Measurements from ENCODE around the gene PLA2G2C.

- TF ChIP-seq, protein P1, sequence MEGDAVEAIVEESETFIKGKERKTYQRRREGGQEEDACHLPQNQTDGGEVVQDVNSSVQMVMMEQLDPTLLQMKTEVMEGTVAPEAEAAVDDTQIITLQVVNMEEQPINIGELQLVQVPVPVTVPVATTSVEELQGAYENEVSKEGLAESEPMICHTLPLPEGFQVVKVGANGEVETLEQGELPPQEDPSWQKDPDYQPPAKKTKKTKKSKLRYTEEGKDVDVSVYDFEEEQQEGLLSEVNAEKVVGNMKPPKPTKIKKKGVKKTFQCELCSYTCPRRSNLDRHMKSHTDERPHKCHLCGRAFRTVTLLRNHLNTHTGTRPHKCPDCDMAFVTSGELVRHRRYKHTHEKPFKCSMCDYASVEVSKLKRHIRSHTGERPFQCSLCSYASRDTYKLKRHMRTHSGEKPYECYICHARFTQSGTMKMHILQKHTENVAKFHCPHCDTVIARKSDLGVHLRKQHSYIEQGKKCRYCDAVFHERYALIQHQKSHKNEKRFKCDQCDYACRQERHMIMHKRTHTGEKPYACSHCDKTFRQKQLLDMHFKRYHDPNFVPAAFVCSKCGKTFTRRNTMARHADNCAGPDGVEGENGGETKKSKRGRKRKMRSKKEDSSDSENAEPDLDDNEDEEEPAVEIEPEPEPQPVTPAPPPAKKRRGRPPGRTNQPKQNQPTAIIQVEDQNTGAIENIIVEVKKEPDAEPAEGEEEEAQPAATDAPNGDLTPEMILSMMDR (CRISPR knock-in tag; IDR thresholded peaks at IDR 0.05) = no peak
- TF ChIP-seq CREB1 (IDR thresholded peaks at IDR 0.05) (no peak), CREB1 (CRISPR knock-in tag; IDR thresholded peaks at IDR 0.05) (no peak), ZSCAN31 (CRISPR knock-in tag; IDR thresholded peaks at IDR 0.05; ENCODE audit: low read depth) (no peak), BCLAF1 (IDR thresholded peaks at IDR 0.05) (no peak), ZNF24 (IDR thresholded peaks at IDR 0.05) (no peak), ZNF17 (CRISPR knock-in tag; IDR thresholded peaks at IDR 0.05) (no peak), NFYB (CRISPR knock-in tag; IDR thresholded peaks at IDR 0.05) (no peak), GATAD2A (CRISPR knock-in tag; IDR thresholded peaks at IDR 0.05) (no peak), PBX2 (CRISPR knock-in tag; IDR thresholded peaks at IDR 0.05) (no peak)
- TF ChIP-seq, protein P2, sequence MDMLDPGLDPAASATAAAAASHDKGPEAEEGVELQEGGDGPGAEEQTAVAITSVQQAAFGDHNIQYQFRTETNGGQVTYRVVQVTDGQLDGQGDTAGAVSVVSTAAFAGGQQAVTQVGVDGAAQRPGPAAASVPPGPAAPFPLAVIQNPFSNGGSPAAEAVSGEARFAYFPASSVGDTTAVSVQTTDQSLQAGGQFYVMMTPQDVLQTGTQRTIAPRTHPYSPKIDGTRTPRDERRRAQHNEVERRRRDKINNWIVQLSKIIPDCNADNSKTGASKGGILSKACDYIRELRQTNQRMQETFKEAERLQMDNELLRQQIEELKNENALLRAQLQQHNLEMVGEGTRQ (IDR thresholded peaks at IDR 0.05; ENCODE audit: low read depth, low read length) = no peak
- TF ChIP-seq, protein P2 (CRISPR knock-in tag; IDR thresholded peaks at IDR 0.05; ENCODE audit: borderline replicate concordance) = no peak
- TF ChIP-seq, protein P3, sequence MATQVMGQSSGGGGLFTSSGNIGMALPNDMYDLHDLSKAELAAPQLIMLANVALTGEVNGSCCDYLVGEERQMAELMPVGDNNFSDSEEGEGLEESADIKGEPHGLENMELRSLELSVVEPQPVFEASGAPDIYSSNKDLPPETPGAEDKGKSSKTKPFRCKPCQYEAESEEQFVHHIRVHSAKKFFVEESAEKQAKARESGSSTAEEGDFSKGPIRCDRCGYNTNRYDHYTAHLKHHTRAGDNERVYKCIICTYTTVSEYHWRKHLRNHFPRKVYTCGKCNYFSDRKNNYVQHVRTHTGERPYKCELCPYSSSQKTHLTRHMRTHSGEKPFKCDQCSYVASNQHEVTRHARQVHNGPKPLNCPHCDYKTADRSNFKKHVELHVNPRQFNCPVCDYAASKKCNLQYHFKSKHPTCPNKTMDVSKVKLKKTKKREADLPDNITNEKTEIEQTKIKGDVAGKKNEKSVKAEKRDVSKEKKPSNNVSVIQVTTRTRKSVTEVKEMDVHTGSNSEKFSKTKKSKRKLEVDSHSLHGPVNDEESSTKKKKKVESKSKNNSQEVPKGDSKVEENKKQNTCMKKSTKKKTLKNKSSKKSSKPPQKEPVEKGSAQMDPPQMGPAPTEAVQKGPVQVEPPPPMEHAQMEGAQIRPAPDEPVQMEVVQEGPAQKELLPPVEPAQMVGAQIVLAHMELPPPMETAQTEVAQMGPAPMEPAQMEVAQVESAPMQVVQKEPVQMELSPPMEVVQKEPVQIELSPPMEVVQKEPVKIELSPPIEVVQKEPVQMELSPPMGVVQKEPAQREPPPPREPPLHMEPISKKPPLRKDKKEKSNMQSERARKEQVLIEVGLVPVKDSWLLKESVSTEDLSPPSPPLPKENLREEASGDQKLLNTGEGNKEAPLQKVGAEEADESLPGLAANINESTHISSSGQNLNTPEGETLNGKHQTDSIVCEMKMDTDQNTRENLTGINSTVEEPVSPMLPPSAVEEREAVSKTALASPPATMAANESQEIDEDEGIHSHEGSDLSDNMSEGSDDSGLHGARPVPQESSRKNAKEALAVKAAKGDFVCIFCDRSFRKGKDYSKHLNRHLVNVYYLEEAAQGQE (IDR thresholded peaks at IDR 0.05; ENCODE audit: borderline replicate concordance in 1 of 2, low read depth in 1 of 2, low read length in 2 of 2) = no peak
These were observed 7.9 kb upstream of the PLA2G2C start for GRCh38 chr1:20194224-20194623.

Data from HepG2 (cell line).